GM10266 (cell line): Measurements from ENCODE around the gene SCYGR1.

Source experiments
- DNase-seq: peaks from one replicate; pipeline ENCODE4 v3.0.0; 2012; ENCODE audit errors: extremely low spot score
- CTCF ChIP-seq: IDR thresholded peaks from 2 replicates; pipeline ENCODE4 v1.5.1; 2012; ENCODE audit warnings: mild to moderate bottlenecking, low read depth; ENCODE audit not compliant: control insufficient read depth, insufficient read depth; ENCODE audit errors: missing control alignments

The SCYGR1 gene

GRCh38 chr2:227377467-227378351, 10.0 kb downstream of the SCYGR1 start:
- DNase-seq: no peak

GRCh38 chr2:227376656-227377396, 10.9 kb downstream of the SCYGR1 start:
- DNase-seq: no peak
- no peak for TF ChIP-seq CTCF

More at GRCh38 chr2:227377467-227378351, 10.0 kb downstream of the SCYGR1 start:
- no peak for TF ChIP-seq CTCF

GRCh38 chr2:227374158-227374557, 13.6 kb downstream of the SCYGR1 start:
- no peak for DNase-seq
- no peak for TF ChIP-seq CTCF

- TF ChIP-seq CTCF: no peak
- DNase-seq: no peak
Measured at GRCh38 chr2:227373389-227373788, 14.4 kb downstream of the SCYGR1 start.

- no peak for DNase-seq
- no peak for TF ChIP-seq CTCF
Measured at GRCh38 chr2:227370791-227371312, 16.9 kb downstream of the SCYGR1 start.

- no peak for TF ChIP-seq CTCF
- no peak for DNase-seq
Measured at GRCh38 chr2:227370092-227370491, 17.7 kb downstream of the SCYGR1 start.
